Measurements from ENCODE around the gene SOWAHD. TPM values are rescaled to one million over a fixed set of nuclear protein-coding genes. Genes with fewer than 3 reads are reported as not detected.

Gene SOWAHD
- total and polyA plus RNA-seq, 2 donors (not counting 1 experiment from before 2014, with no cell fraction given) = 3.8 to 14.9 TPM

GRCh38 chrX:119721487-119721886 lies 36.9 kb upstream of the SOWAHD start:
- ChIA-PET POLR2A (no interaction called here), CTCF (interaction anchor here (1.2 kb wide), 1 partner anchor 8 kb away, joined by 5 read pairs; no protein-coding TSS in a partner anchor)
- H2AFZ ChIP-seq (ENCODE audit: insufficient read depth, low read depth, low read length, poor library complexity, severe bottlenecking) = no peak overlapping the region
- H3K4me3 ChIP-seq (ENCODE audit: control extremely low read depth in 1 of 5, extremely low read depth in 1 of 5, insufficient read depth in 1 of 5, low read depth in 2 of 5, low read length in 4 of 5) = no peak overlapping the region
- no peaks in the 10 kb centered on the region for H3K4me1 ChIP-seq (ENCODE audit: control insufficient read depth in 2 of 2, insufficient read depth in 2 of 2, low read length in 2 of 2)
- H3K9ac ChIP-seq (ENCODE audit: low read length) = no peak overlapping the region
- no peaks in the 10 kb centered on the region for H3K36me3 ChIP-seq (replicated peaks in 1 of 2; ENCODE audit: control extremely low read depth in 1 of 2, control insufficient read depth in 1 of 2, extremely low read depth in 1 of 2, insufficient read depth in 2 of 2, low read length in 1 of 2)
- Mint-ChIP-seq H3K4me3 (no peak overlapping the region), H3K4me1 (no peaks in the 10 kb centered on the region), H3K27me3 (no peaks in the 10 kb centered on the region), H3K27ac (no peak overlapping the region), H3K9me3 (ENCODE audit: insufficient read depth) (no peaks in the 10 kb centered on the region)
- TF ChIP-seq EZH2 (IDR thresholded peaks at IDR 0.05; ENCODE audit: borderline replicate concordance, insufficient read depth, low read depth, low read length, poor library complexity, severe bottlenecking) (no peak), CTCF (IDR thresholded peaks at IDR 0.05) (no peak)
- WGBS (ENCODE audit: insufficient coverage) = 88% methylated on average over 2 of the region's 6 CpGs
- H3K27me3 ChIP-seq (replicated peaks in 1 of 4; ENCODE audit: control extremely low read depth in 1 of 4, control insufficient read depth in 3 of 4, insufficient read depth in 4 of 4, low read length in 3 of 4) = no peaks in the 10 kb centered on the region
- H4K20me1 ChIP-seq (ENCODE audit: control insufficient read depth, insufficient read depth, low read length, poor library complexity, severe bottlenecking) = no peaks in the 10 kb centered on the region
- H3K27ac ChIP-seq (ENCODE audit: low read length in 2 of 2) = no peak overlapping the region
- no peak overlapping the region for H3K4me2 ChIP-seq (replicated peaks; ENCODE audit: low read depth, low read length, poor library complexity, severe bottlenecking)
- intact Hi-C loops (cut with micrococcal nuclease) = no loop called here
- ATAC-seq (ENCODE audit: low read depth) (no peak), DNase-seq (no peak)
- no peaks in the 10 kb centered on the region for H3K9me3 ChIP-seq (ENCODE audit: control extremely low read depth in 1 of 3, control insufficient read depth in 2 of 3, insufficient read depth in 1 of 3, low read length in 2 of 3)
- H3K79me2 ChIP-seq (ENCODE audit: control insufficient read depth, insufficient read depth, low read length) = no peaks in the 10 kb centered on the region

DNA sequence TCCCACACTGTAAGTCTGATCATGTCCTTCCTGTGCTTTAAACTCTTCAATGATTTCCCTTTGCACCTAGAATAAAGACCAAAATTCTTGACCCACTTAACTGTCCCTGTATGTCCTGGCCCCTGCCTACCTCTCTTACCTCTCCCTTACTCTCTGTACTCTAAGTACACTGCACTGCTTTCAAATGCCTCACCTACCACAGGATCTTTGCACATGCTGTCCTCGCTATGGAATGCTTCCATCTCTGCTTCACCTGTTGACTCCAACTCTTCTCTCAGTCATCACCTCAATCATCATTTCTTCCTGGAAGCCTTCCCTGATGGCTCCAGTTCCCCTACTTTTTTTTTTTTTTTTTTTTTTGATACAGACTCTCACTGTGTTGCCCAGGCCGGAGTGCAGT lies 36.5 kb upstream of the SOWAHD start:
- Mint-ChIP-seq H3K4me1 (no peaks in the 10 kb centered on the region), H3K9me3 (ENCODE audit: insufficient read depth) (no peaks in the 10 kb centered on the region), H3K4me3 (no peak overlapping the region), H3K27ac (no peak overlapping the region), H3K27me3 (no peaks in the 10 kb centered on the region)
- no peak overlapping the region for H3K4me3 ChIP-seq (ENCODE audit: control extremely low read depth in 1 of 5, extremely low read depth in 1 of 5, insufficient read depth in 1 of 5, low read depth in 2 of 5, low read length in 4 of 5)
- ATAC-seq (ENCODE audit: low read depth) = no peak
- no peaks in the 10 kb centered on the region for H3K79me2 ChIP-seq (ENCODE audit: control insufficient read depth, insufficient read depth, low read length)
- intact Hi-C loops (cut with micrococcal nuclease) = no loop called here
- POLR2A ChIA-PET = no interaction called here
- no peak overlapping the region for H2AFZ ChIP-seq (ENCODE audit: insufficient read depth, low read depth, low read length, poor library complexity, severe bottlenecking)
- no peaks in the 10 kb centered on the region for H4K20me1 ChIP-seq (ENCODE audit: control insufficient read depth, insufficient read depth, low read length, poor library complexity, severe bottlenecking)
- H3K4me1 ChIP-seq (ENCODE audit: control insufficient read depth in 2 of 2, insufficient read depth in 2 of 2, low read length in 2 of 2) = no peaks in the 10 kb centered on the region
- WGBS (ENCODE audit: insufficient coverage) = 100% methylated on average over 1 of the region's 2 CpGs
- H3K36me3 ChIP-seq (replicated peaks in 1 of 2; ENCODE audit: control extremely low read depth in 1 of 2, control insufficient read depth in 1 of 2, extremely low read depth in 1 of 2, insufficient read depth in 2 of 2, low read length in 1 of 2) = no peaks in the 10 kb centered on the region
- TF ChIP-seq EZH2 (IDR thresholded peaks at IDR 0.05; ENCODE audit: borderline replicate concordance, insufficient read depth, low read depth, low read length, poor library complexity, severe bottlenecking) (no peak), CTCF (IDR thresholded peaks at IDR 0.05) (no peak)
- CTCF ChIA-PET = no interaction called here
- no peak overlapping the region for H3K4me2 ChIP-seq (replicated peaks; ENCODE audit: low read depth, low read length, poor library complexity, severe bottlenecking)
- H3K9ac ChIP-seq (ENCODE audit: low read length) = no peak overlapping the region
- H3K27ac ChIP-seq (ENCODE audit: low read length in 2 of 2) = no peak overlapping the region
- H3K27me3 ChIP-seq (replicated peaks in 1 of 4; ENCODE audit: control extremely low read depth in 1 of 4, control insufficient read depth in 3 of 4, insufficient read depth in 4 of 4, low read length in 3 of 4) = no peaks in the 10 kb centered on the region
- DNase-seq = no peak
- H3K9me3 ChIP-seq (ENCODE audit: control extremely low read depth in 1 of 3, control insufficient read depth in 2 of 3, insufficient read depth in 1 of 3, low read length in 2 of 3) = no peaks in the 10 kb centered on the region

All from B cell (primary cell).